Measurements from ENCODE around the gene ABR. TPM values are rescaled to one million over a fixed set of nuclear protein-coding genes. Genes with fewer than 3 reads are reported as not detected.
A peak's percentile ranks its signal among the peaks of the same experiment; 100 is the strongest.

Gene ABR
- polyA plus RNA-seq, 3 donors = 19.8 to 160 (median 26.0) TPM

GRCh38 chr17:1227365-1227764 lies 47.6 kb upstream of the ABR start:
- H3K36me3 ChIP-seq (replicated peaks in 1 of 2; ENCODE audit: control insufficient read depth in 1 of 2, insufficient read depth in 2 of 2, low read length in 2 of 2) = peaks cover 5 to 15% of the 10 kb centered on the region in 2 donors
- peaks cover 70% of the 10 kb centered on the region for H3K79me2 ChIP-seq (ENCODE audit: insufficient read depth, low read length)
- WGBS (ENCODE audit: insufficient coverage) = 96% methylated on average over 4 of the region's 5 CpGs
- no peaks in the 10 kb centered on the region for H3K9me3 ChIP-seq (replicated peaks in 1 of 2; ENCODE audit: control insufficient read depth in 1 of 2, insufficient read depth in 1 of 2, low read length in 2 of 2)
- peaks cover 1 to 10% (median 9%) of the 10 kb centered on the region in 3 donors for H3K27me3 Mint-ChIP-seq (ENCODE audit: low read depth in 3 of 3)
- peak overlapping the region; percentile 99 to 100 for H3K4me3 Mint-ChIP-seq
- H3K4me1 ChIP-seq (ENCODE audit: control insufficient read depth in 1 of 2, insufficient read depth in 2 of 2, low read length in 2 of 2) = peaks cover 42 to 50% of the 10 kb centered on the region in 2 donors
- H4K20me1 ChIP-seq (ENCODE audit: insufficient read depth, low read length) = peaks cover 62% of the 10 kb centered on the region
- peak overlapping the region in 1 of 2 donors; percentile 90 for H3K27ac ChIP-seq (ENCODE audit: low read depth in 1 of 2, low read length in 2 of 2)
- H3K36me3 Mint-ChIP-seq = peaks cover 32 to 44% of the 10 kb centered on the region in 2 donors
- H3K9me3 Mint-ChIP-seq = peaks cover 0 to 4% (median 0%) of the 10 kb centered on the region in 7 donors
- DNase-seq = no peak
- peak overlapping the region; percentile 40 to 86 (median 59) for H3K4me3 ChIP-seq (replicated peaks in 1 of 3; ENCODE audit: low read depth in 2 of 3, low read length in 3 of 3)
- intact Hi-C loops (cut with micrococcal nuclease) = no loop called here
- H3K27me3 ChIP-seq (ENCODE audit: control insufficient read depth in 2 of 2, insufficient read depth in 2 of 2, low read length in 2 of 2) = no peaks in the 10 kb centered on the region
- H2AFZ ChIP-seq (ENCODE audit: insufficient read depth, low read depth, low read length, poor library complexity, severe bottlenecking) = no peak overlapping the region
- H3K9ac ChIP-seq (ENCODE audit: insufficient read depth, low read length, poor library complexity, severe bottlenecking) = peak overlapping the region; percentile 89
- TF ChIP-seq CTCF (IDR thresholded peaks at IDR 0.05) = no peak
- H3K4me1 Mint-ChIP-seq = peaks cover 52% of the 10 kb centered on the region
- peak overlapping the region in 6 of 7 donors; percentile 11 to 93 (median 89) for H3K27ac Mint-ChIP-seq
- peak overlapping the region; percentile 83 for H3K4me2 ChIP-seq (replicated peaks; ENCODE audit: extremely low read depth, low read length, poor library complexity, severe bottlenecking)

GRCh38 chr17:1226308-1226707 lies 46.5 kb upstream of the ABR start:
- intact Hi-C loops (cut with micrococcal nuclease) = no loop called here
- Mint-ChIP-seq H3K27ac (no peak overlapping the region), H3K9me3 (peaks cover 0 to 4% (median 0%) of the 10 kb centered on the region in 7 donors), H3K27me3 (ENCODE audit: low read depth in 3 of 3) (peaks cover 0 to 8% (median 6%) of the 10 kb centered on the region in 3 donors), H3K4me3 (no peak overlapping the region), H3K36me3 (peaks cover 38 to 54% of the 10 kb centered on the region in 2 donors), H3K4me1 (peaks cover 46% of the 10 kb centered on the region)
- H3K36me3 ChIP-seq (replicated peaks in 1 of 2; ENCODE audit: control insufficient read depth in 1 of 2, insufficient read depth in 2 of 2, low read length in 2 of 2) = peaks cover 5 to 21% of the 10 kb centered on the region in 2 donors
- H3K27me3 ChIP-seq (ENCODE audit: control insufficient read depth in 2 of 2, insufficient read depth in 2 of 2, low read length in 2 of 2) = no peaks in the 10 kb centered on the region
- peak overlapping the region; percentile 83 for H3K4me2 ChIP-seq (replicated peaks; ENCODE audit: extremely low read depth, low read length, poor library complexity, severe bottlenecking)
- H3K4me3 ChIP-seq (replicated peaks in 1 of 3; ENCODE audit: low read depth in 2 of 3, low read length in 3 of 3) = no peak overlapping the region
- no peak for DNase-seq
- 95% methylated on average over 3 of the region's 3 CpGs for WGBS (ENCODE audit: insufficient coverage)
- H3K4me1 ChIP-seq (ENCODE audit: control insufficient read depth in 1 of 2, insufficient read depth in 2 of 2, low read length in 2 of 2) = peaks cover 35 to 42% of the 10 kb centered on the region in 2 donors
- H3K9me3 ChIP-seq (replicated peaks in 1 of 2; ENCODE audit: control insufficient read depth in 1 of 2, insufficient read depth in 1 of 2, low read length in 2 of 2) = no peaks in the 10 kb centered on the region
- H3K9ac ChIP-seq (ENCODE audit: insufficient read depth, low read length, poor library complexity, severe bottlenecking) = no peak overlapping the region
- H2AFZ ChIP-seq (ENCODE audit: insufficient read depth, low read depth, low read length, poor library complexity, severe bottlenecking) = no peak overlapping the region
- H3K79me2 ChIP-seq (ENCODE audit: insufficient read depth, low read length) = peaks cover 81% of the 10 kb centered on the region
- H4K20me1 ChIP-seq (ENCODE audit: insufficient read depth, low read length) = peaks cover 72% of the 10 kb centered on the region
- H3K27ac ChIP-seq (ENCODE audit: low read depth in 1 of 2, low read length in 2 of 2) = no peak overlapping the region
- TF ChIP-seq CTCF (IDR thresholded peaks at IDR 0.05) = no peak
